NOMO-1 (cell line): Measurements from ENCODE around the gene ATOSB.

ENCODE experiments used
- DNase-seq, 2 experiments: peaks; one replicate each; lab custom pipeline; 2025; ENCODE audit not compliant: unreplicated experiment in 2 of 2; lab: John Stamatoyannopoulos, UW

The ATOSB gene

DNA sequence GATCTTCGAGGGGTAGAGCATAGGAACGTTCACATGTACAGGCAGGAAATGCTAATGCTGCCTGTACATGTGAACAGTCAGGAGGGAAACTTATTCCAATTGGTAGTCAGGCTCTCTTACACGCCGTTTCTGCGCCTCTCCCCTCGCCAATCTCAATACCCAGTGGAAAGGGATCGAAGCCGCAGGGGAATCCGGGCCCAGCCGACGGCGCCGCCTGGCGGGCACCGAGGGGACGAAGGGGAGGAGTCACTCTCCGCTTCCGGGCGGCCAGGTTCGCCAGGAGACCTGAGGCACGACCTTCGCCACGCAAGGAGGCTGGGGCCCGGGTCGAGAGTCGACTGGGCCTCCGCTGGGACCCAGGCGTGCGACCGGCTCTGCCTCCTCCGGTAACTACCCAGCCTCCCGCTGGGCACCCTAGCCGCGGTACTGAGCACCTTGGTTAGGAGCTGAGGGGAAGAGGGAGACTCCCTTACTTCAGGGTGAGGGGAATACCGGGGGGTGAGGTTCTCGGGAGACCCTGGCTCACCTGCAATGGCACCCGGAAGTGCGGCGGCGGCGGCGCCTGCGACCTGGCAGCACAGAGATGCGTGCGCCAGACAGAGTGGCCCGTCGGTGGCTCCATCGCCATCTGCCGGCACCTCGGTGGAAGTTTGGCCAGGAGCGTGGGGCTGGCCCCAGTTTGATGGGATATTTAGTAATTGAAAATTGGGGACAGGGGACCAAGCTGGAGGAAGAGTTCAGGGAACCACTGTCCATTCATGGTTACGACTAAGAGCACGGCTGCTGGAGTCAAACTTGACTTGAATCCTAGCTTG is 19.4 kb downstream of the ATOSB start, which contains the start of gene PIGO:
Gene PIGO, minus strand, starts transcription at position 557 of the 815 bp plus-strand sequence. CDS start 1,026 bp downstream, outside the sequence.
- DNase-seq = peak; percentile 89 to 95

DNA sequence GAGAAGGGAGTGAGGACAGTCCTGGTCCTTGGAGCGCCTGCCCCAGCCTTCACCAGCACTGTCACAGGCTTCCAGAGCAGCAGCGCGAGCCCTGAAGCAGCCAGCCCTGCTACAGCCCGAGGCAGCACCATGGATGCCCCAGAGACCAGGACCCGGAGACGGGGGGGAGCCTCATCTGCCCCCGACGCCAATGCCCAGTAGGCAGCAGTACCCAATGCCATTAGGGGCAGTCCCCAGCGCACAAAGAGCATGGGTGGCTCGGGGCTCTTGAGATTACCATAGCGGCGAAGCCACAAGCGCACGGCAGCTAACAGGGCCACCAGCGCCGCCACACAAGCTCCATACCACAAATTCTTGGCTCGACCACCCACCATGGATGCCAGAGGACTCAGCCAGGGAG is 24.1 kb downstream of the ATOSB start:
- no peak for DNase-seq

DNA sequence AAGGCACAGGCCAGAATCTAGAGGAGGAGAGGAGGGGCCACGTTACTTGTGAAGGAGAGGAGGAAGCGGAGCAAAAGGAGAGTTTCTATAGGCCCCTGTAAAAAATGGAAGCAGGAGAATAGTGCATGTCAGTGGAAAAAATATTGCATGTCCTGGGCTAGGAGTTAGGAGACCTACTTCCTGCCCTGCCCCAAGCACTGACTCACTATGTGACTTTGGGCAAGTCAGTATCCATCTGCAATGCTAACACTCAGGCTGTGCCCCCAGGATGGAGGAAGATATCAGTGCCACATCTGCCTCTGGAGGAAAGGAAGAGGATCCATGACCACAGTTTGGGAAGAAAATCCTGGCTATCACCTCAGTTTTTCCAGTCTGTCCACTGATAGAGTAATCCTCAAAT is 26.2 kb downstream of the ATOSB start:
- no peak for DNase-seq

DNA sequence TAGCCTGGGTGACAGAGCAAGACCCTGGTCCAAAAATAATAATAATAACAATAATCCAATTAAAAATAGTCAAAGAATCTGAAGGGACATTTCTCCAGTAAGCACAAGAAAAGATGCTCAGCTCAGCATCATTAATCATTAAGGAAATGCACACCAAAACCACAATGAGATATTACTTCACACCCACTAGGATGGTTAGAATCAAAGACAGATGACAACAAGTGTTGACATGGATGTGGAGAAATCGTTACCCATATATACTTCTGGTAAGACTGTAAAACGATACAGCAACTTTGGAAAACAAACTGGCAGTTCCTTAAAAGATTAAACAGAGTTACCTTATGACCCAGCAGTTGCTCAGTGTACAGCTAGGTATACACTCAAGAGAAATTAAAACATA is 30.6 kb downstream of the ATOSB start:
- DNase-seq = no peak

DNA sequence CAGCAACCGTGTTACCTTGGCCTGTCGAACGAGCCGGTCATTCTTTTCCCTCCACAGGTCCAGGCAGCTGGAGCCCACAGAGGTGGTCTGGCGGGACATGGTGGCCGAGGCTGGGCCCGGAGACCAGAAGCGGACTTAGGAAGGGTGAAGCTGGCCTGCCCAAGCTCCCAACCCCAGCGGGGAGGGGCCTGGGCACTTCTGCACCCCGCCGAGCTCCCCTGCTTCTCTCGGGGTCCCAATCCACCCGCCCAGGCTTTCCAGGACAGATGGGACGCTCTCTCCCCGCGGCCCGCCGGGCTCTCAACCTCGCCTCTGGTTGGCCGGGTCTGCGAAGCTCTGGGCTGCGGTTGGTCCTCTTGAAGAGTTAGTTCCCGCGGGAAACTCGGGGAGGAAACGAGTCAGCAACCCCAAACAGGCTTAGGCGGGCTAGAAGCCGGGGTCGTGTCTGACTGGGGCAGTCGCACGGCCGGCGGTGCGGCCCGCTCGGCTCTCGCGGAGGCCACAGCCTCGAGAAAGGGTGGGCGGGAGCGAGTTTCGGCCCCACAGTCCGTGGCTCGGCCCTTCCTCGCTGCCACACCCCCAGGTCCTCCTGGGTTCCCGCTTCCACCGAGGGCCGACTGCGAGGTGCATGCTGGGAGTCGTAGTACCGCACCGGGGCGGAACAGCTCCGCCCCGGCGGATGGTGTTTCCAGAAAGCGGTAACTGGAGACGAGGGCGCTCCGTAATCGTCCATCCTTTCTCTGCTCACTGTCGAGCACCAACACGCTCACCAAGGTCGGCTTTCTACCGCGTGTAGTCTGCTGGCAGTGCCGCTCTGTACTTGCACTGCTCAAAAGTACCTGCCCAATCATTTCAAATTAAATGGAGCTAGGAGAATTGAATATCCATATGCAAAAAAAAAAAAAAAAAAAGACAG is 36.0 kb downstream of the ATOSB start, which contains the start of gene FANCG:
Gene FANCG, minus strand, starts transcription at position 517 of the 916 bp plus-strand sequence. Its CDS starts 418 bp downstream, at position 99.
- DNase-seq = peak; percentile 96 to 97

DNA sequence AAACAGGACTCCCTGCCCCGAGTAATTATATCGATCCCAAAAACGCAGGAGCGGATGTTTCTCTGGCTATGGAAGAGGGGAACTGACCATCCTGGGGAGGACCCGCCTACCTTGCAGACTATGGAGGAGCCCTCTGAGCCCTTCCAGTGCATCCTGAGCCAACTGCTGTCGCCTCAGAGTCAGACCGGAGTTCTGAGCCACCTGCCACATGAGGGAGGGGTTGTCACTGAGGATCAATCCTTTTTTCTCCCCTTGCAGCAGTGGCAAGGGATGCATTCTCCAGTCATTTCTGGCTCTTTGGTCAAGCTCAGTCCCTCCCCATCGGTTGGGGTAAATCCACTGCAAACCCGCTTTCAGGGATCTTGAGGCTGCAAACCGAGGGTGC is 36.6 kb downstream of the ATOSB start:
- DNase-seq = no peak

DNA sequence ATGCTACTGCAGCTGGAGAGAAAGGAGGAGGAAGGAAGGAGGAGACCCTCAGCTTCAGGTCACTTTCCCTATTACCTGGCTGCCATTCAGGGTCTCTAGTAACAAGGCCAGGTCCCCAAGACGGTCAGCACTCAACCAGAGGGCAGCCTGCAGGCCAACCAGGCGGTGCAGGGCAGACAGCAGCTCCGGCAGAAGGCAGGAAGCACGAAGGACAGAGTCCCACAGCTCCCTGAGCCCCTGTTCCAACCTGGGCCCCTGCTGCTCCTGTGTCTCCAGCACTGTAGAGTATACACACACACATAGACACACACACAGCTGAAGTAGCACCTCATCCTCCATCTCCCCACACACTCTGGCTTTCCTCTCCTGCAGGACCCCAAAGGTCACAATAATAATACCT is 37.6 kb downstream of the ATOSB start:
- no peak for DNase-seq

DNA sequence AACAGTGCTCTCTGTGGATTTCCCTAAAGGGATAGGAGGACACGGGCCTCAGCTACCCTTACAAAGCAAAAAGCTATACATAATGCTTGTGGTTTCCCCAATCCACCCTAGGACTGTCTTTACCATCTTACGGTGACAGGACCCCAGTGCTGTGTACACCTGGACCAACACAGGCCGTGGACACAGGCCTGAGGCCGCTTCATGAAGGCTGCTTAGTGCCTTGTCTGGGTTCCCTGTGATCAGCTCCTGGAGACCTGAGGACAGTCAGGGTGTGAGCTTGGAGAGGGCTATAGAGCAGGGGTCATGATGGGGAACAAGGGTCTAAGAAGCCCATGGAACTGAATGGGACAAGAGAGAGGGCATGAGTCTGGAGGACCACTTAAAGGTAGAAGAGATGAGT is 38.8 kb downstream of the ATOSB start:
- no peak for DNase-seq

DNA sequence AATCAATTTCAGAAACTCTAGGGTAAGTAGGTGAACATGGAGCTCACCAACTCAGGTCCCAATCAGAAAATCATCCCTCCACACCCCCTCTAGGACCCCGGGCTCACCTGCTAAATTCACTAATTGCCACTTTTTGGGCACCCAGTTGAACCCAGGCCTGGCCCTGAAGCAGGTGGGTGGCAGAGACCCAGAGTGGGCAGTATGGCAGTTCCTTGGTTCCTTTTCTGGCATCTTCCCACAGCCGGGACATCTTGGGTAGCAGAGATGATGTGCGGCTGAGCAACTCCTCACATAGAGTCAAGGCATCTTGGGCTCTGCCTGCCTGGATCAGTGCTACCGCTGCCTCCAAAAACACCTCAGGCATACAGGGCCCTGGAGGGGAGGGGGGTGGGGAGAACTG is 40.3 kb downstream of the ATOSB start:
- DNase-seq = no peak

DNA sequence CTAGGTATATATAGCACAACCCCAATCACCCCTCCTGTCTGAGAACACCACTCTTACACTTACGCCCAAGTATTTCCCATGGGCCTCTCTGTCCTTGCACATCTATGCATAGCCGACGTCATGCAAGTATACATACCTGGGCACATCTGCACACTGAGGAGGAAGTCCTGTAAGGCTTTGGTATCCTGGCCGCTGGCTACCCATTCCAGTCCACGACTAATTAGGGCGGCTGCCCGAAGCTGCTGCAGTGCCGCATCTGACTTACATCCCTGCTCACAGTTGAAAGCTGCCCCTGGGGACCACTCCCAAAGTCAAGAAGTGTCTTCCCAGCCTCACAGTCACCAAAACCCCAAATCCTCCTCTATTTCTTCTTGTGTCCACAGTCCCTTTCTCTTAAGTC is 40.9 kb downstream of the ATOSB start:
- no peak for DNase-seq

DNA sequence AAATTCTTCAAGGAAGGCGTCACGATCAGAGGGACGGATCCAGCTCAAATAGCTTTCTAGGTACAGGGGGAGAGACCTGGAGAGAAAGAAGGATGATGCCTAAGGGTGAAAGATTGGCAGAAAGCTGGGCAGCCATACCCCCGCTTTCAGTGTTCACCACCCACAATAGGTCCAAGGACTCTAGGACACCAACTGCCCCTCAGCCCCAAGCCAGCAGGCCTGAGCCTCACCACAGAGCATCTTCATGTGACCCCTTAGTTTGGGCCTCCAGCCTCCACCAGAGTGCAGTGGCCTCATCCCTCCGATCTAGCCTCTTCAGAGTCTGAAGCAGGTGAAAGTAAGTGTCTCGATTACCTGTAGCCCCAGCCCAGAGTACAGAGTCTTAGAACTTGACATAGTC is 41.5 kb downstream of the ATOSB start:
- DNase-seq = no peak

DNA sequence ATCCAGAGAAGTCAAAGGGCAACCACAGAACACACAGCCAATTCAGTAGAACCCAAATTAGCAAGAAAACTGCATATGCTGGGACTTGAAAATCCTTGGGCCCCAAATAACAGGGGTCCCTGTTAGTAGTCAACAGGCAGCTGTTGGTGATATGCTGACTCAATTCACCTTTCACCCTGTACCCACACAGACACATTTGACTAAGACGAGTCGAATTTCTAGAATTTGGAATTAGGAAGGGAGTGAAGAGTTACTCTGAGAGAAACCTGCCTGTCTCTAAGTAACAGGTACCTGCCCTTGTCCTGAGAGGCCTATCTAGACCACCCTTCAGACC is 42.4 kb downstream of the ATOSB start:
- no peak for DNase-seq

DNA sequence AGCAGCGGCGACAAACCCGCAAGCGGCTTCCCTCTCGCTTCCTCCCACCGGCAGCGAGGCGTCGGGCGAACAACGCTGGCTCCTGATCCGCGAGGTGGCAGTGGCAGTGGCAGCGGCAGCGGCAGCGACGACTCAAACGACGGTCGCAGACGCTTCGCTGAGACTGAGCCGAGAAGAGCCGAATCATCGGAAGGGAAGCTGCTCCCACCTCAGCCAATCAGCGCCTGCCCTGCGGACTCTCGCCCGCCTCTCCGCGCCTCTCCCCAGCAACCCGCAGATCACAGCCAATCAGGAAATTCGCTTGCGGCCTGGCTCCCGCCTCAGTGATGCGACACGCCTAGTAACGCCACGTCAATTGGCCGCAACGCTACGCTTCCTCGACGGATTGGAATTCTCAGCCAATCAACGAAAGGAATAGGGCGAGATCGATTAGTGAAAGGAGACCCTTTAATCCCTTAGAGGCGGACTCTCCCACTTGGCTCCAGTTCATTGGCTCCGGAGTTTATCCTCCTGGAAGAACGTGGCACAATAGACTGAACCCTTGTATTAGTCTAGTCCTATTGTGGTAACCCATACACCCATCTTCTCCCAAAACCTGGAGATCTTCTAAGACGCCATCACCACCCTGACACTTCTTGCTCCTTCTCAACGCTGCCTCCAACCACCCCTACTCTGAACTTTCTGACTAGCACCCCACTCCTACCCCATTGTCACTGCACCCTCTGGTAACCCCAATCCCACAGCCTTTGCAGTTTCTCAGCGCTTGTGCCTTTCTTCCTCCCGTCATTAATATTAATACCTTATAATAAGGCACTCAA is 43.0 kb downstream of the ATOSB start, which contains the start of gene VCP:
Gene VCP, minus strand, starts transcription at position 165 of the 818 bp plus-strand sequence. CDS start 272 bp downstream, outside the sequence.
- peak; percentile 100 for DNase-seq

DNA sequence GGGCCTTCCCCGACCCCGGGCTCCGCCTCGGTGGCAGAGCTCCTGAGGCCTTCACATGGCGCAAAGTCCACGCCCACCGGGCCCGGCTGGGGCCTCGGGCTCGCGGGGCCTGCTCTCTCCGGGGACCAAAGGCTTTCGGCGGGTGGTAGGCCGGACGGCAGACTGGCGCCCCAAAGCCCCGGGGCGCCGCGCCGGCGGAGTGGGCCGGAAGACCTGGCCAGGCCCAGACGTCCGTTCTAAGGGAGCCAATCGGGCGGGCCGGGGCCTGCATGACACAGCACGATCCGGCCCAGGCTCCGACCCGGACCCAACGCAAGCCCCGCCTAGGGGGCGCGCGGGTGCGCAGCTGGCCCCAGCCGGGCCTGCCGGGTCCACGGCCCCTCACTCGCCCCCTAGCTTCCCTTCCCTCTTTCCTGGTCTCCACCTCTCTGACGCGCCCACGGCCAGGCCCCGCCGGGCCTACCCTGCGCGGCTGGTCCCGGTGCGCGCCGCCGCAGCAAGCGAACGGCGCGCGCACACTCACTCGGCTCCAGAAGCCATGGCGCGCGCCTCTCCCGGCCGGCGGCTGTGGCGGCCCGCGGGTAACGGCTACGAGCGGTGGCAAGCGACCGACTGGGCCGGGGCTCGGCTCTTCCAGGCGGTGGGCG is 43.7 kb downstream of the ATOSB start:
- DNase-seq = peak; percentile 84 to 92

DNA sequence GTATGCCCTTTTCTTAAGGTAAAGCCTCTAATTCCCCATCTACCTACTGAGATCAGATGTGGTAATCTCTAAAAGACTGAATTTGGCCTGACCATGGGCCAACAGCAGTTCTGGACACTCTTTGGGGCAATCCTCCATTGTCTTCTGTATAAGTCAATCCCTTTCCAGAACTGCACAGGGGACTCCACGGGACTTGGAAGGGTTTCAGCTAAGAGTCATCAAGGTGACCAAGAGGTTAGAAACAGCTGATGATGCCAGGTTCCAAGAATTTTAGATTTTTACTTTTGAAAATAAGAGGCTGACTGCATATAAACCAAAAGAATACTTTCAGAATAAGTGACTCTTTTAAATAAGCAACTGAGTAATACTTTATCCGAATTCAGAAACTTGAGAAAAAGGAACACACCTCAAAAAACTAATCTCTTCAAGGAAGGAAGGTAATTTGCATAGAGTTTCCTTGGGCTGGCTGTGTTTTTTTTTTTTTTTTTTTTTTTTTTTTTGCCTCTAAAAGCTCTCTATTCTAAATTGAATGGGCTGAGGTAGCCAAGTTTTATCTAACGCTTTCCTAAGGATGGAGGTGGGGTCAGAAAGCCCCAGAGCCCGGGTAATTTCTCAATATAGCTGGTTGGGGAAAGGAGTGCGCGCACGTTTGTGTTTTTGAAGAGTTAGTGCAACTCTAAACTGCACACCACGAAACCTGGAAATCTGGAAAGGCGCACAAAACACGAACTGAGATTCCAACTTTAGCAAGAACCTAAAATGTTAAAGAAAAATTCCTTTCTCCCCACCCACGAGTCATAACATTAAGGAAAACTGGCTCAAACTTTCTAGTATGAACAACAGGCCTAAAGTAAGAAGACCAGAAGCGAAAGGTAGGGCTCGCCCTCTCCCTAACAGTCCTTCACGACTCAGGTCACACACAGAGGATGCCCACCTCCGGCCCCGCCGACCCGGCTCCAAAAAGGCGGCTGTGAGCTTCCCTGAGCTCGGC is 44.5 kb downstream of the ATOSB start:
- DNase-seq = peak in 1 of 2 experiments; percentile 21

DNA sequence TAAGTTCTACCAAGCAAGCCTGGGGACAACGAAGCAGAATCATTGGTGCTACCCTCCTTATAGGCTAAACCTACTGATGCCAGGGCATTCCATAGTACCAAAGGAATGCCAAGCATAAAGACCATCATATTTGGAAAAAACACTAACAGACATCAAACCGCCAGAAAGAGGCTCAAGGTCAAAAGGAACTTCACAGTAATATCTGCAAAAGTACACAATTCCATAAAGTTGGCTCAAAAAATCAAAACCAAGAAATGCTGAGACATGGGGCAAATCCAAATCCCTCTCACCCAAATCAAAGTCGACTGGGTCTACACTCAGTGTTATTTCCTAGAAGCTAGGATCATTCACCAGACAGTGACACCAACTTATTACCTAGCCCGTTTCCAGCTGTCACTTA is 46.6 kb downstream of the ATOSB start:
- no peak for DNase-seq

DNA sequence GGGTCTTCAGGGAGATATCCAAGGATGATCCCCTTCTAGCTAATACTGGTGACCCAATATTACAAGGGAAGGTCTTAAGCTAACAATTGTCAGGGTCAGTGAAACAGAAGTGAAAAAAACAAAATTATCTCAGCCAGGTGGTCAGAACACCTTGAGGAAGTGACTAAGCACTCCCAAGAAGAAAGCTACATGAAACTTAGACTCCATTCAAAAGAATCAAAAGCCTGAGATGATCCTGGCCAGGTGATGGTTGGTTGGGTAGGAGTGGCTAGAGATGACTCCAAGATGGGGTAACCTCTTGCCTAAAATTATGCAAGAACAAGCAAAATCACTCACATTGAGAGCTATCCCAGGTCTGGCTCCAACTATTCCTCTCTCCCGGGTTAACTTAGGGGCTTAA is 48.6 kb downstream of the ATOSB start:
- DNase-seq = no peak

DNA sequence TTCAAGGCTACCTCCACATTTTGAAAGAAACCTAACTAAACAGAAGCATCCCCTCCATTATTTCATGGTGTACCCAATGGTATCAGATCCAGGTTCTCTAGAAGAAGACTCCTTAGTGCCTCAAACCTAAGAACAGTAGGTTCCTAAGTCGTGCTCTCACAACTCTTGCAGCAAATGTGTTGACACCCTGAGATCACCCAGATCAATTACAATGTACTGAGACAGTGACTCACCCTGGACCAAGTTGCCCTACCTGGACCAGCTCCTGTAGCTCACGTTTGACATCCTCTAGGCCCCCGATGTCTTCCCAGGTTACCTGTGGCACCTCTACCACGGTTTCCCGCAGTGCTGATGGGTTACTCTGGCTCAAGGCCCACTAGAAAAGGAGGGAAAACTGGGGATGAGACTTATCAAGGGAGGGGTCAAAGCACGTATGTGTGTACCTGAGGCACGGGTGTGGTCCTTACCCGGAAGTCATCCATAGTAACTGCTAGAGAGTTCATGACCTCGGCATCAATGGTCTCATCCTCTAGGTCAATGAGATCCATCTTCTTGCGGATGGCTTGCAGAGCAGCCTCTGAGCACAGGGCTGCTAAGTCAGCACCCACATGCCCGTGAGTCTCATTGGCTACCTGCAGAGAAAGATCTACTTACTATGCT is 55.0 kb downstream of the ATOSB start:
- DNase-seq = no peak

DNA sequence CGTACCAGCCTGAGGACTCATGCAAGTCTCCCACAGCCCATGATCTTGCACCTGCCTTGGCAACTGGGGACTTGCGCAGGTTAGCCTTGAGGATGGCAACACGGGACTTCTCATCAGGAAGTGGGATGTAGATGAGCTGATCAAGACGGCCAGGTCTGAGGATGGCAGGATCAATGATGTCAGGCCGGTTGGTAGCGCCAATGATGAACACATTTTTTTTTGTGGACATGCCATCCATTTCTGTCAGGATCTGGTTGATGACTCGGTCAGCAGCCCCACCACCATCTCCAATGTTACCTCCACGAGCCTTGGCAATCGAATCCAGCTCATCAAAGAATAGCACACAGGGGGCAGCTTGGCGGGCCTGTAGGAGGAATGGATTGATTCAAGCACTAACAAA is 56.2 kb downstream of the ATOSB start:
- DNase-seq = no peak
